GM18526 (cell line): ENCODE measurements around the gene C2CD2L.

Experiments
- POLR2A ChIP-seq: IDR thresholded peaks from 3 replicates; pipeline ENCODE4 v1.6.1; 2011; ENCODE audit not compliant: insufficient read length; ENCODE audit errors: extremely low read depth

C2CD2L gene

DNA sequence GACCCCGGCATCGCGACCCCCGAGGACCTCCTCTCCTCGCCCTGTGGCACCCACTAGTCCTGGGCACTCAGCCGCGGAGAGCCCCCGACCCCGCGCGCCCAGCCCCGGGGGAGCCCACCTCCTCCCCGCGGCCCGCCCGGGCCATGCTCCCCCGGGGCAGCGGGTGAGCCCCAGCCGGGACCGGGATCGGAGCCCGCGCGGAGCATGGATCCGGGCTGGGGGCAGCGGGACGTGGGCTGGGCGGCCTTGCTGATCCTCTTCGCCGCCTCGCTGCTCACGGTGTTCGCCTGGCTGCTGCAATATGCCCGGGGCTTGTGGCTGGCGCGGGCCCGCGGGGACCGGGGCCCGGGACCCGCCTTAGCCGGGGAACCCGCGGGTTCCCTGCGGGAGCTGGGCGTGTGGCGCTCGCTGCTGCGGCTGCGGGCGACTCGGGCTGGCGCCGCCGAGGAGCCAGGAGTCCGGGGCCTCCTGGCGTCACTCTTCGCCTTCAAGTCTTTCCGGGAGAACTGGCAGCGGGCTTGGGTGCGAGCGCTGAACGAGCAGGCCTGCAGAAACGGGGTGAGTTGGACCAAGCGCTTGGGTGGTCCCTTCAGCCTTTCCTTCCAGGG lies 498 bp downstream of the C2CD2L start:
- TF ChIP-seq POLR2A = no peak

- no peak for TF ChIP-seq POLR2A
Measured at GRCh38 chr11:119108146-119108856, 1.2 kb downstream of the C2CD2L start.

- no peak for TF ChIP-seq POLR2A
Measured at GRCh38 chr11:119108857-119109221, 1.7 kb downstream of the C2CD2L start.

DNA sequence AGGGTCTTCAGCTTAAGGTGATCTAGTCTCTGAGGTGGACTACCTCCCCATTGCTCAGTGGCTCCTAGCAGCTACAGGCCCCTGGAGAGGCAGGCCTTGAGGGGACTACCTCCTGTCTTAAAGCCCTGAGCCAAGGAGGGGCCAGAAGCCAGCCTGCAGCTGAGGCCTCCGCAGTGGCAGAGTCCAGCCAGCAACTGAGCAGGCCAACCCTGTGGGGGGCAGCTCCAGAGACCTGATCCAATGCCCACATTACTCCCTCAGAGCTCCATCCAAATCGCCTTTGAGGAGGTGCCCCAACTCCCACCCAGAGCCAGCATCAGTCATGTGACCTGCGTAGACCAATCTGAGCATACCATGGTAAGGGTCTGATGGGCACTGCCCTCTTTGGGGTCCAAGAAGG lies 2.7 kb downstream of the C2CD2L start:
- no peak for TF ChIP-seq POLR2A

- no peak for TF ChIP-seq POLR2A
Measured at GRCh38 chr11:119110439-119110838, 3.3 kb downstream of the C2CD2L start.

GRCh38 chr11:119111361-119111925 lies 4.3 kb downstream of the C2CD2L start:
- no peak for TF ChIP-seq POLR2A

DNA sequence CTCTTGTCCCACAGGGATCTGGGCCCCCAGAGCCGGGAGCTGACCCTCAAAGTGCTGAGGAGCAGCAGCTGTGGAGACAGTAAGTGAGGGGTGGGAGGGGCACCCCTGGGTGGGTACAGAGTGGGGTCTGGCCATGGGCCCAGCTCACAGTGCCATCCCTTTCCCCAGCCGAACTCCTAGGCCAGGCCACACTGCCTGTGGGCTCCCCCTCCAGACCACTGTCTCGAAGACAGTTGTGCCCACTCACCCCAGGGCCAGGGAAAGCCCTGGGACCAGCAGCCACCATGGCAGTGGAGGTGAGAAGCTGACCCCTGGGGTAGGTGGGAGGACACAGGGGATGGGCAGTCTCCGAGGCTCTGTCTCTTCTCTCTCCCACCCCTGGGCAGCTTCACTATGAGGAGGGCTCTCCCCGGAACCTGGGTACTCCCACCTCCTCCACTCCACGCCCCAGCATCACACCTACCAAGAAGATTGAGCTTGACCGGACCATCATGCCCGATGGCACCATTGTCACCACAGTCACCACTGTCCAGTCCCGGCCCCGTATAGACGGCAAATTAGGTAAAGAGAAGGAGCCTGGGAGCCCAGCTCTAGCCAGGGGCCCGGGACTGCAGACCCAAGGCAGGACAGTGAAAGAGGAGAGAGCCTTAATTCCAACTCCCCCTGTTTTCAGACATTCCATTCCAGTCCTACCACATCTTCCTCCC lies 5.3 kb downstream of the C2CD2L start:
- TF ChIP-seq POLR2A = no peak

- no peak for TF ChIP-seq POLR2A
Measured at GRCh38 chr11:119113716-119114115, 6.6 kb downstream of the C2CD2L start.

DNA sequence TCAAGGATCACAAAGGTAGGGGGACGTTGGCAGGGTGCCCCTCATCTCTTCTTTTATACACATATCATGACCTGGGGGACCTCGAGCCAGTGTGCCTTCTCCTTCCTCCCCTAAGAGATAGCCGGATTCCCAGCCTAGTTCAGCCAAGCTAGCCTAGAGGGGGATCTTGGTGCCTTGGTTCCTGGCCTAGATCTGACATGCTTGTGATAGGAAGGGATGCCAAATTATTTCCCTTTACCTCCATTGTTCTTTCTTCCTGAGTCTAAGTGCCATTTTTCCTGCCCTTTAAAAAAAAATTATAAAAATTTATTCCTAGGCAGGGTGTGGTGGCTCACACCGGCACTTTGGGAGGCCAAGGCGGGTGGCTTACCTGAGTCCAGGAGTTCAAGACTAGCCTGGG lies 7.2 kb downstream of the C2CD2L start:
- no peak for TF ChIP-seq POLR2A

GRCh38 chr11:119115484-119116234 lies 8.5 kb downstream of the C2CD2L start:
- no peak for TF ChIP-seq POLR2A

DNA sequence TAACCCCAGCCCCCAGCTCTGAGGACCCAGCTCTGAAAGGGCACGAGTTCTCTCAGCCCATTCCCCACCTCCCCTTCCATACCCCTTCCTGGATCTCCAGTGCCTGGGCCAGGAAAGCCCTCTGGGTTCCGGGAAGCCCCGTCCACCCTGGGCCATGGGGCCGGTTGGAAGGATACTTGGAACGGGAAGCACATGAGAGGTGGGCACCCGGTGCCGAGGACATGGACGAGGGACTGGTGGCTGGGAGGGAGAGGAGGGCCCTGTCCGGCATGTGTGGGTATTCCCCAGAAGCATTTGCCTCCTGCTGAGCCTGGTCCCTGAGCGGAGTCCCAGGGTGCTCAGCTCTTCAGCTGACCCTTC lies 9.1 kb downstream of the C2CD2L start:
- TF ChIP-seq POLR2A = no peak

- TF ChIP-seq POLR2A = no peak
Measured at GRCh38 chr11:119116601-119117000, 9.5 kb downstream of the C2CD2L start.

- no peak for TF ChIP-seq POLR2A
Measured at GRCh38 chr11:119117004-119117706, 10.0 kb downstream of the C2CD2L start.

DNA sequence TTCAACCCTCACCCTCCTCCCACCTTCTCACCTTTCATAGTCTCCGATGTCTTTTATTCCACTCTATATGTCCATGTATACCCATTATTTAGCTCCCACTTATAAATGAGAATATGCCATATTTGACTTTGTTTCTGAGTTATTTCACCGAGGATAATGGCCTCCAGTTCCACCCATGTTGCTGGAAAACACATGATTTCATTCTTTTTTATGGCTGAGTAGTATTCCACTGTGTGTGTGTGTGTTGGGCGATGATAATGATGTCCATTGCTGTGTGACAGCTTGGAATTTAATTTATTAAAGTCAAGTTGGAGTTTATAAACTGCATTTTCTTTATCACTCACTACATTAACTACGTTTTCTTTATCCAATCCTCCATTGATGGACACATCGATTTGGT lies 11.1 kb downstream of the C2CD2L start:
- TF ChIP-seq POLR2A = no peak

DNA sequence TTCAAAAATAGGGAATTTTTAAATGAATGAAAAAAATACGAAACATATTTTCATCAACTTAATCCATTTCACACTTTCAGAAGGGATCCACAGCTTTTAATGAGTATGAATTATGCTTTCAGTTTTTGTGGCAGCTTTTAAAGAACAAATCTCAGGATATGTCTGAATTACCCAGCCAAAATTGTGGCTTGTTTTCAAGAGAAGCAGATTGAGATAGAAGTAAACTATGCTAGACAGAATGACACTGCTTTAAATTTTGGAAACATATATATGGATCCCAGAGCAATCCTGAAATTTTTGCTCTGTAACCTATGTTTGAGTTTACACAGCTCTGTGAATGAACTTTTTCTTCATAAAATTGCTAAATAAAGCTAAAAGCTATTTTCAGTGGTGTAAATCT lies 11.8 kb downstream of the C2CD2L start:
- TF ChIP-seq POLR2A = no peak

- TF ChIP-seq POLR2A = no peak
Measured at GRCh38 chr11:119120639-119121007, 13.5 kb downstream of the C2CD2L start.
